Upper lobe of left lung (tissue), 6 donors: Measurements from ENCODE around the gene ABCB6. TPM values are rescaled to one million over a fixed set of nuclear protein-coding genes. Genes with fewer than 3 reads are reported as not detected.

Source experiments
- ATAC-seq, 2 donors: fragments of 200-7000 bp; cut with Tn5 transposase; one replicate each; pipeline ENCODE4 v1.9.1; 2022; ENCODE audit warnings: mild to moderate bottlenecking in 2 of 2, moderate library complexity in 2 of 2; ENCODE audit not compliant: low FRiP score in 2 of 2
- DNase-seq, 2 donors: peaks; one replicate each; pipeline ENCODE4 v3.0.0-alpha.2; 2019 to 2020
- H3K27ac ChIP-seq, 4 donors: fragments of 200-600 bp; sonication (generic); one replicate each; pipeline ENCODE4 v1.5.1; 2016 to 2019
- H3K27me3 ChIP-seq, 4 donors: fragments of 200-600 bp; sonication (generic); one replicate each; pipeline ENCODE4 v1.5.1; 2017 to 2019
- H3K36me3 ChIP-seq, 4 donors: fragments of 200-600 bp; sonication (generic); one replicate each; pipeline ENCODE4 v1.5.1; 2016 to 2019
- H3K4me1 ChIP-seq, 4 donors: fragments of 200-600 bp; sonication (generic); one replicate each; pipeline ENCODE4 v1.5.1; 2018 to 2019
- H3K4me3 ChIP-seq, 4 donors: fragments of 200-600 bp; sonication (generic); one replicate each; pipeline ENCODE4 v1.5.1; 2017 to 2019; ENCODE audit warnings: mild to moderate bottlenecking in 2 of 4, moderate library complexity in 1 of 4
- H3K9me3 ChIP-seq, 4 donors: fragments of 200-600 bp; sonication (generic); one replicate each; pipeline ENCODE4 v1.5.1; 2018 to 2019
- EP300 ChIP-seq, 4 donors: sonication (generic); formaldehyde crosslinking; IDR thresholded peaks; one replicate each; pipeline ENCODE4 v1.5.1; 2017; ENCODE audit warnings: antibody characterized with exemption in 4 of 4, control low read depth in 2 of 4
- POLR2A ChIP-seq, 4 donors: fragments of 450-650 bp; IDR thresholded peaks; one replicate each; pipeline ENCODE4 v1.5.1; 2016 to 2017; ENCODE audit warnings: antibody characterized with exemption in 4 of 4, mild to moderate bottlenecking in 2 of 4
- POLR2AphosphoS5 ChIP-seq, 2 donors: sonication (generic); formaldehyde crosslinking; IDR thresholded peaks; one replicate each; pipeline ENCODE4 v1.5.1; 2017; ENCODE audit warnings: antibody characterized with exemption in 2 of 2
- WGBS, 2 donors: methylation state at CpG; one replicate each; pipeline ENCODE4 v1.1.5; 2017 to 2018; 5-methylcytosine and 5-hydroxymethylcytosine counted together
- total RNA-seq, 6 donors: library from RNA; depleted of rRNA in 4 of 6; stranded (reverse); fragments of >200 nt in 4 of 6; gene quantifications; one replicate each; pipeline versions ENCODE4 v1.1.0 to v1.2.1, GENCODE V29; 2016 to 2021
- TF ChIP-seq, protein P1 (sequence below), 6 experiments: fragments of 450-650 bp in 4 of 6; fragments of 200-600 bp in 2 of 6; sonication (generic) in 2 of 6; IDR thresholded peaks; one replicate each; pipeline ENCODE4 v1.5.1; 2016 to 2019; ENCODE audit warnings: antibody characterized with exemption in 6 of 6
- donor health status: DM: no; HTN: no; CAD: no; lungs with moderate emphysema.
- donor health status: DM: no; HTN: yes; CAD: no; lungs with severe emphysema.

The ABCB6 gene
- total RNA-seq, 6 donors from 2014 or later: 11.0 to 35.6 (median 21.9) TPM

DNA sequence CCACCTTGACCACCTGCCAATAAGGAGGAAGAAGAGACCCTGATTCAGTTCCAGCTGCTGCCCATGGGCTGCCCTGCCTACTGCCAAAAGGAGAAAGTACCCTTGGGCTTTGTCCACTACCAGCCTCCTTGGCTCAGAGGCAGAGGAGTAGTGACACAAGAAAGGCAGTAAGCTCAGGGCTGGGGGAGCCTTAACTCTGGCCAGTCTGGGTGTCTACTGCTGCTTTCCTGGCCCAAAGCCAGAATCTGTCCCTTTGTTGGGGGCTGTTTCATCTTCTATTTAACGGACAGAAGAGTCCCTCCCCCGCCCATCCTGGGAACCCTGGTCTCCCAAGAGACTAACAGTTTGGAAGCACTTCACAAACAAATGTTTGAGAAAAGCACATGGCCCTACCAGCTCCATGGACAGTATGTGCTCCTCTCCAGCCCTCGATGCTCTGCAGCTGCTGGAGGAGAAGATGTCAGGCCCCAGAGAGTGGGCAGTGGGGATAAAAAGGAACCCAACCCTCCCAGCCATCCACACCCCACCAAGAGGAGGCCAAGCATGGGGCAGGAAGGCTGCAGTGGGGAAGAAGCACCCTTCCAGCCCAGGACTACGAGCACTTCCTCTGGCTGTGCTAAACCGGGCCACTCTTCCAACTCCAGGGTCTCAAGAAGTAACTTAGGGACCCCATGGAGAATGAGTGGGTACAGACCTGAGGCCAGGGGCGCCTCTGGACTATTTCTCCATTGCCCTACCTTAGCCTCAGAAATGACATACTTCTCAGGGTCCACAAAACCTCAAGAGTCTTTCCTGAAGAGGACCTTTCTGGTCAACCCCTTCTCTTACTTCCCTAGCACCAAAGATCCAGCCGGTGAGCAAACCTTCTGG lies 9.5 kb upstream of the ABCB6 start:
- 41 to 48% methylated on average over 5 to 7 of the region's 7 CpGs for WGBS, 2 donors
- ATAC-seq: no peak
- Histone ChIP-seq H3K27me3 (no peaks in the 10 kb centered on the region), H3K4me3 (peak overlapping the region; percentile 81 to 92 (median 86)), H3K36me3 (peaks cover 30 to 57% (median 42%) of the 10 kb centered on the region in 4 donors), H3K27ac (peak overlapping the region; percentile 94 to 97 (median 96)), H3K9me3 (no peaks in the 10 kb centered on the region), H3K4me1 (peaks cover 23 to 42% (median 28%) of the 10 kb centered on the region in 4 donors)
- TF ChIP-seq POLR2AphosphoS5 (IDR thresholded peaks at IDR 0.05) (no peak), EP300 (IDR thresholded peaks at IDR 0.05) (no peak), POLR2A (IDR thresholded peaks at IDR 0.05) (no peak)
- TF ChIP-seq, protein P1, sequence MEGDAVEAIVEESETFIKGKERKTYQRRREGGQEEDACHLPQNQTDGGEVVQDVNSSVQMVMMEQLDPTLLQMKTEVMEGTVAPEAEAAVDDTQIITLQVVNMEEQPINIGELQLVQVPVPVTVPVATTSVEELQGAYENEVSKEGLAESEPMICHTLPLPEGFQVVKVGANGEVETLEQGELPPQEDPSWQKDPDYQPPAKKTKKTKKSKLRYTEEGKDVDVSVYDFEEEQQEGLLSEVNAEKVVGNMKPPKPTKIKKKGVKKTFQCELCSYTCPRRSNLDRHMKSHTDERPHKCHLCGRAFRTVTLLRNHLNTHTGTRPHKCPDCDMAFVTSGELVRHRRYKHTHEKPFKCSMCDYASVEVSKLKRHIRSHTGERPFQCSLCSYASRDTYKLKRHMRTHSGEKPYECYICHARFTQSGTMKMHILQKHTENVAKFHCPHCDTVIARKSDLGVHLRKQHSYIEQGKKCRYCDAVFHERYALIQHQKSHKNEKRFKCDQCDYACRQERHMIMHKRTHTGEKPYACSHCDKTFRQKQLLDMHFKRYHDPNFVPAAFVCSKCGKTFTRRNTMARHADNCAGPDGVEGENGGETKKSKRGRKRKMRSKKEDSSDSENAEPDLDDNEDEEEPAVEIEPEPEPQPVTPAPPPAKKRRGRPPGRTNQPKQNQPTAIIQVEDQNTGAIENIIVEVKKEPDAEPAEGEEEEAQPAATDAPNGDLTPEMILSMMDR (IDR thresholded peaks at IDR 0.05): no peak
- no peak for DNase-seq

DNA sequence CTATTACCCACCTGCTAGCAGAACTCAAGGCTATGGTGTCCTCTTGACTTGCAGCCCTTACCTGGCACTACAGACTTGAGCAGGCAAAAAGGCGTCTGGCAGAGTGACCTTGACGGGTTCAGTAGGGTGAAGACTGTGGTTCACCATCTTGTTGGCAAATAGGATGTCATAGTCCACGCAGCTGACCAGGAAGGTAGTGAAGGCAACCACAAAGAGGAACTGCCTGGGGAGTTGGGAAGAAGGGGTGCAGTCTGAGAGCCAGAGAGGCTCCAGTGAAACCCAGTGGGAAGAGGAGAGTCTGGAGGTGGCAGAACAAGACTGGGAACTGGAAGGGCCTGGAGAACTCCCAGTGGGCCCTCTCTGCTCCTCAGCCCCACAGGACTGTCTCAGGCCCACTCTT lies 6.6 kb upstream of the ABCB6 start:
- Histone ChIP-seq H3K4me1 (peaks cover 16 to 33% (median 20%) of the 10 kb centered on the region in 4 donors), H3K27me3 (no peaks in the 10 kb centered on the region), H3K4me3 (no peak overlapping the region), H3K36me3 (peaks cover 42 to 68% (median 58%) of the 10 kb centered on the region in 4 donors), H3K9me3 (no peaks in the 10 kb centered on the region), H3K27ac (peak overlapping the region in 1 of 4 donors; percentile 52)
- DNase-seq (peak in 1 of 2 donors; percentile 57), ATAC-seq (no peak)
- WGBS, 2 donors: 61 to 68% methylated on average over 3 of the region's 3 CpGs
- peak in 1 of 2 donors; percentile 31 for TF ChIP-seq POLR2AphosphoS5 (IDR thresholded peaks at IDR 0.05)
- TF ChIP-seq POLR2A (IDR thresholded peaks at IDR 0.05): no peak
- TF ChIP-seq, protein P1 (IDR thresholded peaks at IDR 0.05): no peak
- no peak for TF ChIP-seq EP300 (IDR thresholded peaks at IDR 0.05)

DNA sequence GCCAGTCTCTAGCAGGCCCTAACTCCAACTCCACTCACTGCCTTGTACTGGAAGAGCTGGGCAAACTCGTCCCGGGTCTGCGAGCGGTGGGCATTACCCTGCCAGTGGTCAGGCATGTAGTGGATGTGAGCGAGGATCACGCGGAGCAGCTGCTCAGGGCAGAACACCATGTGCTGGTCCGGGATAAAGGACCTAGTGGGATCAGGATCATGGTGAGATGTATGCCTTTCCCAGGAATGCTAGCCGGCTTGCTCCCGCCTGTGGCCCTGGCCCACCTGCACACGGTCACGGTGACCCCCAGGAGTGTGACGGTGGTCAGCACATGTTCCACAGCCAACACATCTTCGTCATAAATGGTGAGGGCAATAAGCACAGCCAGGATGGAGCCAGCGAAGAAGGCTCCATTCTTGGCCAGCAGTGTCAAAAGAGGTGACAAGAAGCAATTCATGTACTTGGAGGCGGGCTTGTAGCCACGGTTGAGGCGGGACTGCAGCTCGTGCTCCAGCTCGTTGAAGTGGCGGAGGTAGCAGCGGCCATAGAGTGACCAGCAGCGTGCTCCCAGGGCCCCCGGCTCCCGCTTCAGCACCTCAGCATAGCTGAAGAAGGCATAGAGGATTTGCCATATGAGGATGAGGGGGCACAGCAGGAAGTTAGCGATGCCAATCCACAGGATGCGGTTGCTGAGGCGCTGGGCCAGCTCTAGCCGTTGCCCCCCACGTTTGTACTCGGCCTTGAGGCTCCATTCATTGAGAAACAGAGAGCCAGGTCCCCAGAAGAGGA lies 5.3 kb upstream of the ABCB6 start:
- no peak for ATAC-seq
- TF ChIP-seq, protein P1 (IDR thresholded peaks at IDR 0.05): no peak
- TF ChIP-seq POLR2A (IDR thresholded peaks at IDR 0.05): no peak
- TF ChIP-seq EP300 (IDR thresholded peaks at IDR 0.05): no peak
- no peak for TF ChIP-seq POLR2AphosphoS5 (IDR thresholded peaks at IDR 0.05)
- peak in 1 of 2 donors; percentile 43 for DNase-seq
- H3K36me3 ChIP-seq: peaks cover 46 to 79% (median 66%) of the 10 kb centered on the region in 4 donors
- H3K27ac ChIP-seq: no peak overlapping the region
- H3K4me1 ChIP-seq: peaks cover 21 to 39% (median 26%) of the 10 kb centered on the region in 4 donors
- no peaks in the 10 kb centered on the region for H3K27me3 ChIP-seq
- H3K9me3 ChIP-seq: no peaks in the 10 kb centered on the region
- H3K4me3 ChIP-seq: no peak overlapping the region
- WGBS, 2 donors: 94% methylated on average over 26 to 31 of the region's 31 CpGs

DNA sequence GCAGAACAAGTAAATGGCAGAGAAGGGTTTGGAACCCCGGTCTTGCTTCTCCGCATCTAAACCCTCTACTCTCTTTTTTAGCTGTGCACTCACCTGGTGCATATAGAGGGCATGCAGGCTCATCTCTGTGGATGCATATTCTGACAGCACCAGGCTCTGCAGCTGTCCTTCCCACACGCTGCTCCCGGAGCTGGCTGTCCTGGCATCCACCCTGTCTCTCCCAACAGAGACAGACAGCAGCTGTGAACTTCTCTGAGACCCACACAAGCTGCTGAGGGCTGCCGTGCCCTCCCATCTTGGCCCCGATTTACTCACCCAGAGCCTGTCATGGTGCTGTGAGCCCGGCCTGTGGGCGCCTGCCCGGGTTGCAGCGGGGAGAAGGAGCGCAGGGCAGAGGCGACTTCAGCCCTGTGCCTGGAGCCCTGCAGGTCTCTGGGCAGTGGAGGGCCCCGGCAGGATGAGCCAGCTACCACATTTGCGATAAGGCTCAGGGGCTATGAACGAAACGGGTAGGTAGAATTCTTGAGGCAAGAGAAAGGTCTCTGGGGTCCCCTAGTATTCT lies 3.3 kb upstream of the ABCB6 start:
- H3K36me3 ChIP-seq: peaks cover 46 to 77% (median 66%) of the 10 kb centered on the region in 4 donors
- 93 to 98% methylated on average over 6 to 16 of the region's 16 CpGs for WGBS, 2 donors
- ATAC-seq: no peak

More for the DNA sequence above, 3.3 kb upstream of the ABCB6 start:
- Histone ChIP-seq H3K9me3 (no peaks in the 10 kb centered on the region), H3K27ac (no peak overlapping the region), H3K4me1 (peaks cover 22 to 40% (median 25%) of the 10 kb centered on the region in 4 donors), H3K27me3 (no peaks in the 10 kb centered on the region), H3K4me3 (no peak overlapping the region)
- TF ChIP-seq POLR2AphosphoS5 (IDR thresholded peaks at IDR 0.05) (no peak), EP300 (IDR thresholded peaks at IDR 0.05) (no peak), POLR2A (IDR thresholded peaks at IDR 0.05) (no peak)
- TF ChIP-seq, protein P1 (IDR thresholded peaks at IDR 0.05): no peak
- DNase-seq: peak in 1 of 2 donors; percentile 62
